NCI-H2029 treated with DMSO at 0.1 percent for 48 hours (cell line): ENCODE results near the gene WNT1.

Source experiments
- DNase-seq: peaks from one replicate; lab custom pipeline; 2025; lab: John Stamatoyannopoulos, UW

WNT1 gene

GRCh38 chr12:48980953-48981756 lies 3.0 kb downstream of the WNT1 start:
- no peak for DNase-seq

- no peak for DNase-seq
Measured at GRCh38 chr12:48981757-48982157, 3.6 kb downstream of the WNT1 start.

- no peak for DNase-seq
Measured at GRCh38 chr12:48982397-48983080, 4.4 kb downstream of the WNT1 start.

- DNase-seq, result no peak
Measured at GRCh38 chr12:48985475-48985897, 7.4 kb downstream of the WNT1 start.

GRCh38 chr12:48985901-48986300 lies 7.8 kb downstream of the WNT1 start:
- no peak for DNase-seq

- no peak for DNase-seq
Measured at GRCh38 chr12:48986720-48987291, 8.7 kb downstream of the WNT1 start.

GRCh38 chr12:48988030-48988649 lies 10.0 kb downstream of the WNT1 start:
- no peak for DNase-seq

- DNase-seq, result peak; percentile 65
Measured at GRCh38 chr12:48990552-48990951, 12.4 kb downstream of the WNT1 start.

- DNase-seq, result no peak
Measured at GRCh38 chr12:48991247-48992050, 13.3 kb downstream of the WNT1 start.

GRCh38 chr12:48993787-48994186 lies 15.7 kb downstream of the WNT1 start:
- no peak for DNase-seq

GRCh38 chr12:48994224-48995085 lies 16.3 kb downstream of the WNT1 start:
- no peak for DNase-seq

- DNase-seq, result peak; percentile 54
Measured at GRCh38 chr12:48995086-48995879, 17.2 kb downstream of the WNT1 start.

GRCh38 chr12:48996794-48997718 lies 18.9 kb downstream of the WNT1 start:
- DNase-seq, result peak; percentile 30

- no peak for DNase-seq
Measured at GRCh38 chr12:48997719-48998496, 19.8 kb downstream of the WNT1 start.

- DNase-seq, result no peak
Measured at GRCh38 chr12:48998497-48999353, 20.6 kb downstream of the WNT1 start.

GRCh38 chr12:48999371-49000131 lies 21.4 kb downstream of the WNT1 start, which contains the start of gene DDN:
Gene DDN, minus strand, starts transcription at chr12:48999375. Its CDS starts 88 bp downstream, at chr12:48999287.
- no peak for DNase-seq
